Peyer's patch (tissue), 4 donors: ENCODE results near the gene CDKAL1.

Experiments
- POLR2A ChIP-seq, 2 donors: fragments of 450-650 bp; IDR thresholded peaks; one replicate each; pipeline ENCODE4 v1.5.1; 2017; ENCODE audit warnings: antibody characterized with exemption in 2 of 2, mild to moderate bottlenecking in 2 of 2, moderate library complexity in 2 of 2
- TF ChIP-seq, protein P1 (sequence below), 6 experiments: fragments of 450-650 bp in 4 of 6; fragments of 200-600 bp in 2 of 6; sonication (generic) in 1 of 6; IDR thresholded peaks; one replicate each; pipeline ENCODE4 v1.5.1; 2017 to 2019; ENCODE audit warnings: antibody characterized with exemption in 6 of 6, mild to moderate bottlenecking in 3 of 6, moderate library complexity in 1 of 6

DNA sequence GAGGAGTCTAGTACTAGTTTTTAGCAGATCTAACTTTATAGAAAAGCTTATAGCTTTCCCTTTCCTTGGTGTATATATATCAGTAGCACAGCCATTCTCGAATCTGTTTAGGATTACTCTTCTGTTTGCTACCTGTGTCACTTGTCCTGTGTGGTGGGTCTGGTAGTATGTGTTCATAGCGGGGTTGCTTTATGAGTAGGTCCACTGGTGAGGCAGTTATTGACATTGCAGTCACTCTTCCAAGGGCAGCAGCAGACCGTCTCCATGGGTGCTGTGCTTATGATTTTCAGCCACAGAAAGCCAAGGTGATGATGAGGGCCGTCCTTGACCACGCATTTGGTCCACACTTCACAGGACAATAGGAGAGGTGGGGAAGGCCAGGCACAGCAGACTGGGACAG, 171.5 kb downstream of the CDKAL1 start:
- TF ChIP-seq POLR2A (IDR thresholded peaks at IDR 0.05): no peak
- TF ChIP-seq, protein P1, sequence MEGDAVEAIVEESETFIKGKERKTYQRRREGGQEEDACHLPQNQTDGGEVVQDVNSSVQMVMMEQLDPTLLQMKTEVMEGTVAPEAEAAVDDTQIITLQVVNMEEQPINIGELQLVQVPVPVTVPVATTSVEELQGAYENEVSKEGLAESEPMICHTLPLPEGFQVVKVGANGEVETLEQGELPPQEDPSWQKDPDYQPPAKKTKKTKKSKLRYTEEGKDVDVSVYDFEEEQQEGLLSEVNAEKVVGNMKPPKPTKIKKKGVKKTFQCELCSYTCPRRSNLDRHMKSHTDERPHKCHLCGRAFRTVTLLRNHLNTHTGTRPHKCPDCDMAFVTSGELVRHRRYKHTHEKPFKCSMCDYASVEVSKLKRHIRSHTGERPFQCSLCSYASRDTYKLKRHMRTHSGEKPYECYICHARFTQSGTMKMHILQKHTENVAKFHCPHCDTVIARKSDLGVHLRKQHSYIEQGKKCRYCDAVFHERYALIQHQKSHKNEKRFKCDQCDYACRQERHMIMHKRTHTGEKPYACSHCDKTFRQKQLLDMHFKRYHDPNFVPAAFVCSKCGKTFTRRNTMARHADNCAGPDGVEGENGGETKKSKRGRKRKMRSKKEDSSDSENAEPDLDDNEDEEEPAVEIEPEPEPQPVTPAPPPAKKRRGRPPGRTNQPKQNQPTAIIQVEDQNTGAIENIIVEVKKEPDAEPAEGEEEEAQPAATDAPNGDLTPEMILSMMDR (IDR thresholded peaks at IDR 0.05): no peak
